GM12878 (cell line): ENCODE measurements around the gene ADCY7. TPM values are rescaled to one million over a fixed set of nuclear protein-coding genes. Genes with fewer than 3 reads are reported as not detected.

ENCODE experiments used
- ATAC-seq: fragments of 200-7000 bp; cut with Tn5 transposase; 3 replicates; pipeline ENCODE4 v1.9.1; 2020; ENCODE audit warnings: mild to moderate bottlenecking, moderate library complexity
- BruUV-seq: library from RNA; stranded (reverse); fragments of 400-500 nt; replicated peaks from 2 replicates; lab custom pipeline; 2021; lab: Mats Ljungman, UMichigan
- CTCF ChIA-PET: fragments of 300-600 bp; sonication (Branson Sonifier 250); formaldehyde crosslinking; extraction: SDS; loops from one replicate; lab custom pipeline; 2021; ENCODE audit warnings: inconsistent platforms; lab: Yijun Ruan, JAX
- POLR2A ChIA-PET: fragments of 350-600 bp; formaldehyde crosslinking; extraction: SDS; loops from one replicate; lab custom pipeline; 2021; ENCODE audit warnings: inconsistent platforms; lab: Charles Lee
- RAD21 ChIA-PET: fragments of 300-600 bp; sonication (Branson Sonifier 250); formaldehyde crosslinking; loops from one replicate; lab custom pipeline; 2023; ENCODE audit warnings: antibody characterized with exemption; ENCODE audit not compliant: unreplicated experiment; lab: Charles Lee
- SMC1A ChIA-PET: fragments of 300-600 bp; sonication (Branson Sonifier 250); formaldehyde crosslinking; loops from one replicate; lab custom pipeline; 2023; ENCODE audit not compliant: unreplicated experiment, uncharacterized antibody; lab: Charles Lee
- DNase-seq: peaks from one replicate; pipeline ENCODE4 v3.0.0-alpha.2; 2011; ENCODE audit warnings: low read depth, low spot score
- FAIRE-seq: peaks from 3 replicates; lab custom pipeline; 2011; peaks lifted over from hg19 to GRCh38; lab: Jason Lieb, UNC
- H2AFZ ChIP-seq: 2 replicates; pipeline ENCODE4 v1.6.0; 2011; ENCODE audit warnings: low read depth, low read length, control low read depth; ENCODE audit not compliant: control insufficient read depth
- H3K27ac ChIP-seq: 2 replicates; pipeline ENCODE4 v1.5.1; 2011; ENCODE audit warnings: control low read depth; ENCODE audit not compliant: control insufficient read depth, insufficient read depth
- H3K27me3 ChIP-seq, 2 experiments: replicated peaks in 1 of 2; 2 replicates each; pipeline versions ENCODE4 v1.6.0 to v1.6.1; 2011; ENCODE audit warnings: low read length in 1 of 2; ENCODE audit not compliant: control insufficient read depth in 2 of 2, insufficient read depth in 2 of 2
- H3K36me3 ChIP-seq, 2 experiments: 2 replicates each; pipeline ENCODE4 v1.5.1; 2011; ENCODE audit warnings: low read length in 1 of 2; ENCODE audit not compliant: control insufficient read depth in 2 of 2, insufficient read depth in 2 of 2
- H3K4me1 ChIP-seq: 2 replicates; pipeline ENCODE4 v1.6.1; 2011; ENCODE audit warnings: mild to moderate bottlenecking, low read length, moderate library complexity, mixed read lengths; ENCODE audit not compliant: control insufficient read depth, insufficient read depth
- H3K4me2 ChIP-seq: 2 replicates; pipeline ENCODE4 v1.6.0; 2011; ENCODE audit warnings: control low read depth; ENCODE audit not compliant: control insufficient read depth, insufficient read depth
- H3K4me3 ChIP-seq: fragments of 200-600 bp; sonication (generic); 2 replicates; pipeline ENCODE4 v1.5.1; 2016
- H3K79me2 ChIP-seq: 2 replicates; pipeline ENCODE4 v1.6.0; 2011; ENCODE audit warnings: low read length; ENCODE audit not compliant: control insufficient read depth, insufficient read depth
- H3K9ac ChIP-seq: 2 replicates; pipeline ENCODE4 v1.8.0; 2011; ENCODE audit warnings: low read length, control low read depth, mixed read lengths; ENCODE audit not compliant: control insufficient read depth, insufficient read depth
- H3K9me3 ChIP-seq: replicated peaks from 3 replicates; pipeline ENCODE4 v1.5.1; 2011; ENCODE audit warnings: mild to moderate bottlenecking, low read length; ENCODE audit not compliant: control insufficient read depth, insufficient read depth
- H4K20me1 ChIP-seq: 2 replicates; pipeline ENCODE4 v1.6.0; 2011; ENCODE audit not compliant: control insufficient read depth, insufficient read depth
- BCLAF1 ChIP-seq: fragments of 450-650 bp; IDR thresholded peaks from 2 replicates; pipeline ENCODE4 v1.6.1; 2017; ENCODE audit warnings: antibody characterized with exemption, mild to moderate bottlenecking, moderate library complexity
- SIX5 ChIP-seq: IDR thresholded peaks from 2 replicates; pipeline ENCODE4 v1.6.1; 2011; ENCODE audit warnings: mild to moderate bottlenecking, low read depth, low read length, moderate library complexity; ENCODE audit not compliant: severe bottlenecking
- SRF ChIP-seq, 2 experiments: IDR thresholded peaks; 2 replicates each; pipeline ENCODE4 v1.6.1; 2011; ENCODE audit warnings: low read depth in 2 of 2, low read length in 2 of 2, mild to moderate bottlenecking in 1 of 2, moderate library complexity in 1 of 2
- STAT1 ChIP-seq: fragments of 450-650 bp; conservative IDR thresholded peaks from 2 replicates; pipeline ENCODE4 v1.6.1; 2014; ENCODE audit warnings: antibody characterized with exemption, mild to moderate bottlenecking
- TAF1 ChIP-seq: IDR thresholded peaks from 2 replicates; pipeline ENCODE4 v1.6.1; 2011; ENCODE audit warnings: mild to moderate bottlenecking, low read depth, low read length, borderline replicate concordance
- ZNF622 ChIP-seq: fragments of 450-650 bp; IDR thresholded peaks from 2 replicates; pipeline ENCODE4 v1.6.1; 2017; ENCODE audit warnings: mild to moderate bottlenecking, inconsistent platforms
- WGBS: methylation state at CpG from one replicate; pipeline ENCODE4 v1.1.6; 2016; ENCODE audit warnings: low lambda C conversion rate; ENCODE audit not compliant: insufficient replicate concordance, insufficient coverage; ENCODE audit errors: missing lambda C conversion rate; 5-methylcytosine and 5-hydroxymethylcytosine counted together
- in situ Hi-C: fragments of 300-500 bp; cut with MboI; formaldehyde crosslinking; loops from 9 replicates; pipeline ENCODE4 v1.14.3; 2018; ENCODE audit warnings: mixed read lengths
- intact Hi-C: fragments of 100-400 bp; cut with micrococcal nuclease; formaldehyde crosslinking; loops from one replicate; pipeline ENCODE4 v1.14.2; 2022; ENCODE audit not compliant: unreplicated experiment
- polyA plus RNA-seq, 11 experiments: library from polyadenylated mRNA; depleted of rRNA in 4 of 11; unstranded in 6 of 11; stranded (reverse) in 5 of 11; fragments of >200 nt; fragmentation: Nextera tagmentation in 4 of 11; fragmentation: Illumina TruSeq in 1 of 11; extraction: Ambion mirVana in 4 of 11; extraction: Trizol in 1 of 11; gene quantifications; 1 replicate in 1 of 11; 2 replicates in 10 of 11; pipeline versions ENCODE4 v1.2.1 to v1.2.3, GENCODE V29; 2011 to 2016; ENCODE audit warnings: inconsistent platforms in 2 of 11, missing spikeins in 2 of 11, low read depth in 1 of 11
- total RNA-seq, 4 experiments: library from RNA; depleted of rRNA in 3 of 4; stranded (reverse); fragments of >200 nt in 3 of 4; fragmentation: Illumina TruSeq in 1 of 4; extraction: Trizol in 1 of 4; gene quantifications; 2 replicates each; pipeline versions ENCODE4 v1.2.1 to v1.2.3, GENCODE V29; 2013 to 2021

ADCY7 gene
- total and polyA plus RNA-seq, 10 of the 15 experiments (the other 5 are each of a cell fraction or from before 2014, with no cell fraction given), result 1.2 to 87.9 (median 24.4) TPM

GRCh38 chr16:50286681-50287080 is 20.3 kb downstream of the ADCY7 start (continued):
- TF ChIP-seq BCLAF1 (no peak), TAF1 (no peak), SIX5 (no peak)

DNA sequence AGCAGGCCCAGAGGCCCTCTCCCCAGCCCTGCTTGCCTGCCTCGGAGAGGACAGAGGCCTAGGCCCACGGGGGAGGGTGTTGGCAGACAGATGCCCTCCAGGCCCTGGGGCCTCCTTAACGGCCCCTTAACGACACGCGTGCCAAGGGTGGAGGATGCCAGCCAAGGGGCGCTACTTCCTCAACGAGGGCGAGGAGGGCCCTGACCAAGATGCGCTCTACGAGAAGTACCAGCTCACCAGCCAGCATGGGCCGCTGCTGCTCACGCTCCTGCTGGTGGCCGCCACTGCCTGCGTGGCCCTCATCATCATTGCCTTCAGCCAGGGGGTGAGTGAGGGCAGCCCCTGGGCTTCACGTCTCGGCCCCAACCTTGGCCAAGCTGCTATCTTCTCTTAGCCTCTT is 21.7 kb downstream of the ADCY7 start:
- Histone ChIP-seq H3K4me2 (no peak overlapping the region), H3K36me3 (peaks cover 16 to 33% of the 10 kb centered on the region in 2 experiments), H3K4me1 (peaks cover 18% of the 10 kb centered on the region), H3K4me3 (no peak overlapping the region), H3K79me2 (peaks cover 36% of the 10 kb centered on the region), H3K27ac (no peak overlapping the region), H4K20me1 (no peaks in the 10 kb centered on the region), H3K9me3 (no peaks in the 10 kb centered on the region; the same call in 2 of the 3 replicates), H2AFZ (no peak overlapping the region), H3K27me3 (no peaks in the 10 kb centered on the region), H3K9ac (no peak overlapping the region)
- ChIA-PET RAD21 (no interaction called here), CTCF (no interaction called here), POLR2A (interaction anchor here (0.6 kb wide), 1 partner anchor 15 kb away, joined by 4 read pairs; no protein-coding TSS in a partner anchor), SMC1A (no interaction called here)
- DNase-seq (no peak), FAIRE-seq (no peak), ATAC-seq (no peak)
- whole genome bisulfite sequencing, result 91% methylated on average over 17 of the region's 17 CpGs
- TF ChIP-seq SRF (IDR thresholded peaks at IDR 0.05; ENCODE audit: low read depth in 2 of 2, low read length in 2 of 2), result no peak
- no peak for TF ChIP-seq ZNF622
- TF ChIP-seq STAT1, result no peak
- in situ Hi-C loops, result no loop called here
- intact Hi-C loops, result no loop called here
- no TSS peak for BruUV-seq
